Hepatocyte (in vitro differentiated cells): ENCODE measurements around the gene RNF130. TPM values are rescaled to one million over a fixed set of nuclear protein-coding genes. Genes with fewer than 3 reads are reported as not detected.
A peak's percentile ranks its signal among the peaks of the same experiment; 100 is the strongest.

Experiments used
- DNase-seq: peaks from one replicate; pipeline ENCODE4 v3.0.0-alpha.2; 2016; ENCODE audit warnings: low spot score
- H2AFZ ChIP-seq: fragments of 200-600 bp; sonication (generic); 2 replicates; pipeline ENCODE4 v1.6.0; 2016; ENCODE audit warnings: antibody characterized with exemption, mild to moderate bottlenecking
- H3K27ac ChIP-seq: fragments of 200-600 bp; sonication (generic); 2 replicates; pipeline ENCODE4 v1.5.1; 2016; ENCODE audit warnings: mild to moderate bottlenecking
- H3K27me3 ChIP-seq: fragments of 200-600 bp; sonication (generic); 2 replicates; pipeline ENCODE4 v1.6.1; 2016
- H3K36me3 ChIP-seq: fragments of 200-600 bp; sonication (generic); replicated peaks from 2 replicates; pipeline ENCODE4 v1.5.1; 2016; ENCODE audit warnings: low read depth; ENCODE audit not compliant: insufficient read depth
- H3K4me1 ChIP-seq: fragments of 200-600 bp; sonication (generic); 2 replicates; pipeline ENCODE4 v1.5.1; 2016; ENCODE audit warnings: mild to moderate bottlenecking, moderate library complexity; ENCODE audit not compliant: insufficient read depth
- H3K4me2 ChIP-seq: fragments of 200-600 bp; sonication (generic); 2 replicates; pipeline ENCODE4 v1.6.0; 2016
- H3K4me3 ChIP-seq: fragments of 200-600 bp; sonication (generic); 2 replicates; pipeline ENCODE4 v1.5.1; 2016; ENCODE audit warnings: mild to moderate bottlenecking
- H3K79me2 ChIP-seq: fragments of 200-600 bp; sonication (generic); 2 replicates; pipeline ENCODE4 v1.6.0; 2017; ENCODE audit warnings: mild to moderate bottlenecking
- H3K9me2 ChIP-seq: fragments of 200-600 bp; sonication (generic); replicated peaks from 2 replicates; pipeline ENCODE4 v1.6.0; 2017; ENCODE audit warnings: mild to moderate bottlenecking; ENCODE audit not compliant: insufficient read depth
- H3K9me3 ChIP-seq: fragments of 200-600 bp; sonication (generic); 2 replicates; pipeline ENCODE4 v1.5.1; 2016; ENCODE audit warnings: low read depth, mild to moderate bottlenecking
- H4K20me1 ChIP-seq: fragments of 200-600 bp; sonication (generic); 2 replicates; pipeline ENCODE4 v1.6.0; 2016; ENCODE audit warnings: mild to moderate bottlenecking; ENCODE audit not compliant: insufficient read depth, poor library complexity, severe bottlenecking
- EZH2 ChIP-seq: fragments of 200-600 bp; sonication (generic); IDR thresholded peaks from 2 replicates; pipeline ENCODE4 v1.6.1; 2016; ENCODE audit warnings: antibody characterized with exemption, mild to moderate bottlenecking, borderline replicate concordance
- EZH2phosphoT487 ChIP-seq: fragments of 200-600 bp; sonication (generic); IDR thresholded peaks from one replicate; pipeline ENCODE4 v1.6.1; 2018; ENCODE audit warnings: antibody characterized with exemption, mild to moderate bottlenecking, low read depth, moderate library complexity; ENCODE audit not compliant: unreplicated experiment, severe bottlenecking
- WGBS: methylation state at CpG from one replicate; pipeline ENCODE4 v1.1.6; 2016; ENCODE audit warnings: low lambda C conversion rate; ENCODE audit errors: missing lambda C conversion rate; 5-methylcytosine and 5-hydroxymethylcytosine counted together
- polyA plus RNA-seq: library from polyadenylated mRNA; unstranded; fragments of >200 nt; fragmentation: Nextera tagmentation; extraction: Ambion mirVana; gene quantifications from 2 replicates; pipeline ENCODE4 v1.2.1, GENCODE V29; 2016
- total RNA-seq: library from RNA; depleted of rRNA; stranded (reverse); fragments of >200 nt; gene quantifications from 2 replicates; pipeline ENCODE4 v1.2.3, GENCODE V29; 2014
- TF ChIP-seq, protein P1 (sequence below): fragments of 200-600 bp; sonication (generic); IDR thresholded peaks from 2 replicates; pipeline ENCODE4 v1.5.1; 2016; ENCODE audit warnings: antibody characterized with exemption, mild to moderate bottlenecking; ENCODE audit not compliant: poor library complexity

The RNF130 gene
- total and polyA plus RNA-seq, 2 experiments from 2014 or later = 42.4 to 64.9 TPM

DNA sequence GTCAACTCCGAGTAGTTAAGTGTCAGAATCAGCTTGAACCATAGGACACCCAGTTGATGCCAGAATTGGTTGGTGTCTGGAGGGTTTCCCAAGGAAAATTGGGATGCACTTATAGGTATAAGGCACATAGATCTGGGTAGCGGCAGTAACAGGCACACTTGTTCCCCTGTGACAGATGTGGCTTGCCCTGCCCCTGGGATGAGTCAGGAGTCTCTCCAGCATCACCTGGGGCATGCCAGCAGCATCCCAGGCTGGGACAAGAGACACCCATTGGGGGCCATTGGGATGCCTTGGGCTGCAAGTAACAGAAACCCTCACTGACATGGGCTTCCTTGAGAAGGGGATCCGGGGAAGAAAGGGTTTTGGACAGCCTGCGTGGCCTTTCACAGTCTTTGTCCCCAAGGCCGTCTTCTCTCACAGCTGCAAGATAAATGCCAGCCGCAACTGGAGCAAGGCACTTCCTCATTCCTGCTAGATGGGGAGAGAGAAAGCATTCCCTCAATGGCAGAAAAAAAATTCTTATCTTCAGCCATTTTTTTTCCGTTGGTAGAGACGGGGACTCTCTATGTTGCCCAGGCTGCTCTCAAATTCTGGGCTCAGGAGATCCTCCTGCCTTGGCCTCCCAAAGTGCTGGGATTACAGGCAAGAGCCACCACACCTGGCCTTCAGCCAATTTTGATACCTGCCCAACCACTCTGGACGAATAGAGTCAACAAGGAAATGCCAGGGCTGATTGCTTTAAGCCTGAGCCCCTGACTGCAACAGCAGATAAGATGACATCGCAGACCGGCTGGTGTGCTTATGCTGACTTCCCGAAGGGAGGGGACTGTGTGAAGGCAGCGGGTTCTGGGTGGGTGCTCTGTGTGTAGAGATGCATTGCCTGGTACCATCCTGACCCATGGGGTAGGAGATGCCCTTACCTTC lies 13.3 kb upstream of the RNF130 start:
- Histone ChIP-seq H3K9me3 (no peaks in the 10 kb centered on the region), H3K4me2 (peak overlapping the region; percentile 53), H3K36me3 (no peaks in the 10 kb centered on the region), H3K27me3 (no peaks in the 10 kb centered on the region), H3K79me2 (no peaks in the 10 kb centered on the region), H3K27ac (peak overlapping the region; percentile 54), H3K9me2 (no peaks in the 10 kb centered on the region), H2AFZ (no peak overlapping the region), H3K4me1 (no peaks in the 10 kb centered on the region), H4K20me1 (no peaks in the 10 kb centered on the region), H3K4me3 (no peak overlapping the region)
- 34% methylated on average over 13 of the region's 13 CpGs for WGBS
- no peak for TF ChIP-seq EZH2phosphoT487
- TF ChIP-seq EZH2 = no peak
- TF ChIP-seq, protein P1, sequence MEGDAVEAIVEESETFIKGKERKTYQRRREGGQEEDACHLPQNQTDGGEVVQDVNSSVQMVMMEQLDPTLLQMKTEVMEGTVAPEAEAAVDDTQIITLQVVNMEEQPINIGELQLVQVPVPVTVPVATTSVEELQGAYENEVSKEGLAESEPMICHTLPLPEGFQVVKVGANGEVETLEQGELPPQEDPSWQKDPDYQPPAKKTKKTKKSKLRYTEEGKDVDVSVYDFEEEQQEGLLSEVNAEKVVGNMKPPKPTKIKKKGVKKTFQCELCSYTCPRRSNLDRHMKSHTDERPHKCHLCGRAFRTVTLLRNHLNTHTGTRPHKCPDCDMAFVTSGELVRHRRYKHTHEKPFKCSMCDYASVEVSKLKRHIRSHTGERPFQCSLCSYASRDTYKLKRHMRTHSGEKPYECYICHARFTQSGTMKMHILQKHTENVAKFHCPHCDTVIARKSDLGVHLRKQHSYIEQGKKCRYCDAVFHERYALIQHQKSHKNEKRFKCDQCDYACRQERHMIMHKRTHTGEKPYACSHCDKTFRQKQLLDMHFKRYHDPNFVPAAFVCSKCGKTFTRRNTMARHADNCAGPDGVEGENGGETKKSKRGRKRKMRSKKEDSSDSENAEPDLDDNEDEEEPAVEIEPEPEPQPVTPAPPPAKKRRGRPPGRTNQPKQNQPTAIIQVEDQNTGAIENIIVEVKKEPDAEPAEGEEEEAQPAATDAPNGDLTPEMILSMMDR = no peak
- peak; percentile 79 for DNase-seq

DNA sequence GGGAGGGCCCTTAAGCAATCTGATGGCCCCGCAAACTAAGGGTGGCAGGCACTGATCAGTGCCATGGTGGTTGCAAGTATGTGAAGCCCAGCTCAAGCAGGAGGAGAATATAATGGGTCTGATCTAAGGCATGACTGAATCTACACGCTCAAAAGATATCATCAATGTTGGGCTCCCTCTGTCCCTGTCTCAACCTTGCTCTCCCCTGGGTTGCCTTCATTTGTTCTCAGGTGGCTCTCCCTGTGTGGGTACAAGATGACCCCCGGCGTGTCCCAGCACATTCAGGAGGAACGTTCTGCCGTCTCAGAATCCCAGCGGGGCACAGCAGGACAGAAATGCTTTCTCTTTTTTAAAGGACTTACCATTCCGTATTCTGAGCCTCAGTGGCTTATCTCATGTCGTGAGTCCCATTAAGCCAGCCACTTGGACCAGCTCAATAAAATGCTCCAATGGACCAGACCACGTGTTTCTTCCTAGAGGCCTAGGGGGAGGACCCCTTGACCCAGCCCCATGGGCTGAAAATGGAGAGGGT lies 12.0 kb upstream of the RNF130 start:
- Histone ChIP-seq H3K27ac (no peak overlapping the region), H3K4me1 (no peaks in the 10 kb centered on the region), H4K20me1 (no peaks in the 10 kb centered on the region), H3K27me3 (no peaks in the 10 kb centered on the region), H3K36me3 (no peaks in the 10 kb centered on the region), H3K4me2 (no peak overlapping the region), H3K9me2 (no peaks in the 10 kb centered on the region), H2AFZ (no peak overlapping the region), H3K4me3 (no peak overlapping the region), H3K9me3 (no peaks in the 10 kb centered on the region), H3K79me2 (no peaks in the 10 kb centered on the region)
- 72% methylated on average over 10 of the region's 10 CpGs for WGBS
- no peak for DNase-seq
- TF ChIP-seq EZH2phosphoT487 (no peak), EZH2 (no peak)
- TF ChIP-seq, protein P1 = no peak

DNA sequence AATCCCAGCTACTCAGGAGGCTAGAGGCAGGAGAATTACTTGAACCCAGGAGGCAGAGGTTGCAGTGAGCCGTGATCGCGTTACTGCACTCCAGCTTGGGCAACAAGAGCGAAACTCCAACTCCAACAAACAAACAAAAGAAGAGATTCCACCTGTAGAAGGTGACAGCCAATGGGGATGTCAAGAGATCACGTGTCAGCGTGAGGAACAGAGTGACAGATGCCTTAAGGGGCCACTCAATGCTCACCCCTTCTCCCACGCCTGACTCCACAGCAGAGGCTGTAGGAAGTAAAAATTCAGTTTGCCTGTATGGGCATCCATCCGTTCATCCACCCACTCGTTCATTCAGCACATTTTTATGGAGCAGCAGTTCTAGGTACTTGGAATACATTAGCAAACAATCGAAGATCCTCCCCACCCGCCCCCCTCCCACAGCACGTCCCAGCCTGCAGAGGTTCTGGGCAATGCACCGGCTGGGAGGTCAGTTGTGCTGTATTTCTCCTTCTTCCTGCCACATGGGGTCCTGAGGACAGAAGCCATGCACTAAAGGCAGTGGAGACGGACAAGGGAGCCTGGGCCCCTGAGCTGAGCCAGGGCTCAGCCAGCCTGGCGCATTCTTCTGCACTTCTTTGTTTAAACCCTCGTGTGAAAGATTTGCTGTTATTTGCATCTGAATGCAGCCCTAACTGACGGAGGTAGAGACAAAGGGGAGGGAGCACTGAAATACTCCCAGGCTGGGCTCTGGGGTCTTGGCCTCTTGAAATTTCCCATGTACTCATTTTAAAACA lies 11.3 kb upstream of the RNF130 start:
- no peaks in the 10 kb centered on the region for H3K9me3 ChIP-seq
- TF ChIP-seq, protein P1 = no peak
- TF ChIP-seq EZH2 (no peak), EZH2phosphoT487 (no peak)
- H3K36me3 ChIP-seq = no peaks in the 10 kb centered on the region
- no peaks in the 10 kb centered on the region for H3K27me3 ChIP-seq
- H3K9me2 ChIP-seq = no peaks in the 10 kb centered on the region
- DNase-seq = no peak
- WGBS = 57% methylated on average over 17 of the region's 17 CpGs
- no peaks in the 10 kb centered on the region for H4K20me1 ChIP-seq
- H3K4me1 ChIP-seq = no peaks in the 10 kb centered on the region
- H3K4me3 ChIP-seq = no peak overlapping the region
- no peaks in the 10 kb centered on the region for H3K79me2 ChIP-seq
- H2AFZ ChIP-seq = no peak overlapping the region
- H3K27ac ChIP-seq = no peak overlapping the region
- no peak overlapping the region for H3K4me2 ChIP-seq
